IMR-90 (cell line): Measurements from ENCODE around the gene MEIG1. TPM values are rescaled to one million over a fixed set of nuclear protein-coding genes. Genes with fewer than 3 reads are reported as not detected.
"Not testable (repeated sequence)": the region's sequence is repeated elsewhere in the genome, so short reads cannot be mapped to it uniquely, and the experiment has no call there.

Experiments used
- ATAC-seq: fragments of 200-7000 bp; cut with Tn5 transposase; 2 replicates; pipeline ENCODE4 v1.9.1; 2020; ENCODE audit warnings: low read depth, mild to moderate bottlenecking, moderate library complexity
- BruUV-seq: library from RNA; stranded (reverse); fragments of 400-500 nt; replicated peaks from 2 replicates; lab custom pipeline; 2021; lab: Mats Ljungman, UMichigan
- CTCF ChIA-PET: fragments of 300-600 bp; formaldehyde crosslinking; extraction: SDS; loops from one replicate; lab custom pipeline; 2021; ENCODE audit warnings: antibody characterized with exemption; lab: Yijun Ruan, JAX
- POLR2A ChIA-PET: fragments of 300-600 bp; sonication (Branson Sonifier 250); formaldehyde crosslinking; loops from one replicate; lab custom pipeline; 2022; ENCODE audit warnings: antibody characterized with exemption; ENCODE audit not compliant: unreplicated experiment; lab: Charles Lee
- DNase-seq: peaks from one replicate; pipeline ENCODE4 v3.0.0; 2013
- H2AFZ ChIP-seq: replicated peaks from 2 replicates; pipeline ENCODE3; 2013; ENCODE audit warnings: low read length, mild to moderate bottlenecking; ENCODE audit not compliant: poor library complexity
- H2AK5ac ChIP-seq: 2 replicates; pipeline ENCODE4 v1.6.1; 2013; ENCODE audit warnings: low read depth, low read length, inconsistent platforms
- H2AK9ac ChIP-seq: replicated peaks from 2 replicates; pipeline ENCODE3; 2013; ENCODE audit warnings: mild to moderate bottlenecking, low read depth, low read length, moderate library complexity; ENCODE audit not compliant: poor library complexity
- H2BK120ac ChIP-seq: 2 replicates; pipeline ENCODE4 v1.6.1; 2013; ENCODE audit warnings: low read depth, low read length, inconsistent platforms
- H2BK15ac ChIP-seq: 3 replicates; pipeline ENCODE4 v1.6.1; 2013; ENCODE audit warnings: low read depth, low read length, inconsistent platforms
- H2BK20ac ChIP-seq: 2 replicates; pipeline ENCODE4 v1.6.1; 2013; ENCODE audit warnings: low read depth, mild to moderate bottlenecking, inconsistent platforms, low read length, moderate library complexity
- H2BK5ac ChIP-seq: 2 replicates; pipeline ENCODE4 v1.6.1; 2013; ENCODE audit warnings: mild to moderate bottlenecking, low read depth, low read length, inconsistent platforms; ENCODE audit not compliant: poor library complexity, severe bottlenecking
- H3K14ac ChIP-seq: replicated peaks from 2 replicates; pipeline ENCODE4 v1.6.1; 2013; ENCODE audit warnings: low read depth, low read length, inconsistent platforms
- H3K18ac ChIP-seq: 2 replicates; pipeline ENCODE4 v1.6.1; 2013; ENCODE audit warnings: low read depth, low read length, control low read depth
- H3K23ac ChIP-seq: 2 replicates; pipeline ENCODE4 v1.6.1; 2013; ENCODE audit warnings: low read depth, low read length, inconsistent platforms
- H3K27ac ChIP-seq: 2 replicates; pipeline ENCODE4 v1.5.1; 2013; ENCODE audit warnings: mild to moderate bottlenecking, control low read depth, low read length; ENCODE audit not compliant: insufficient read depth
- H3K27me3 ChIP-seq: 2 replicates; pipeline ENCODE4 v1.6.1; 2013; ENCODE audit warnings: low read length; ENCODE audit not compliant: control insufficient read depth, insufficient read depth
- H3K36me3 ChIP-seq: 2 replicates; pipeline ENCODE4 v1.6.1; 2013; ENCODE audit warnings: low read length, mixed read lengths; ENCODE audit not compliant: control insufficient read depth, insufficient read depth
- H3K4ac ChIP-seq: 2 replicates; pipeline ENCODE4 v1.6.1; 2013; ENCODE audit warnings: low read depth, low read length, inconsistent platforms
- H3K4me1 ChIP-seq: 2 replicates; pipeline ENCODE4 v1.6.1; 2013; ENCODE audit warnings: low read length, mixed read lengths; ENCODE audit not compliant: control insufficient read depth, insufficient read depth
- H3K4me2 ChIP-seq: 2 replicates; pipeline ENCODE4 v1.6.1; 2013; ENCODE audit warnings: low read depth, mild to moderate bottlenecking, control low read depth, low read length, moderate library complexity
- H3K4me3 ChIP-seq: 2 replicates; pipeline ENCODE4 v1.5.1; 2013; ENCODE audit warnings: low read depth, mild to moderate bottlenecking, control low read depth, low read length, moderate library complexity; ENCODE audit not compliant: insufficient read depth
- H3K56ac ChIP-seq: 2 replicates; pipeline ENCODE4 v1.6.1; 2013; ENCODE audit warnings: low read length, inconsistent platforms; ENCODE audit not compliant: insufficient read depth; ENCODE audit errors: extremely low read depth
- H3K79me1 ChIP-seq, 2 experiments: 2 replicates each; pipeline ENCODE4 v1.6.1; 2013; ENCODE audit warnings: low read length in 2 of 2, inconsistent platforms in 1 of 2, low read depth in 1 of 2
- H3K9ac ChIP-seq: 2 replicates; pipeline ENCODE4 v1.6.1; 2013; ENCODE audit warnings: low read depth, low read length, control low read depth
- H3K9me1 ChIP-seq: 2 replicates; pipeline ENCODE4 v1.6.1; 2013; ENCODE audit warnings: low read length, inconsistent platforms; ENCODE audit not compliant: insufficient read depth
- H3K9me3 ChIP-seq: 2 replicates; pipeline ENCODE4 v1.6.1; 2013; ENCODE audit warnings: low read length; ENCODE audit not compliant: control insufficient read depth, insufficient read depth
- H4K20me1 ChIP-seq: 2 replicates; pipeline ENCODE4 v1.6.1; 2013; ENCODE audit warnings: low read length, inconsistent platforms; ENCODE audit not compliant: insufficient read depth
- H4K5ac ChIP-seq: 2 replicates; pipeline ENCODE4 v1.6.1; 2013; ENCODE audit warnings: mild to moderate bottlenecking, low read depth, low read length, control low read depth
- H4K8ac ChIP-seq, 2 experiments: 2 replicates each; pipeline ENCODE4 v1.6.1; 2013; ENCODE audit warnings: low read depth in 2 of 2, low read length in 2 of 2, control low read depth in 1 of 2, inconsistent platforms in 1 of 2
- H4K91ac ChIP-seq: 2 replicates; pipeline ENCODE4 v1.6.1; 2013; ENCODE audit warnings: low read depth, low read length, inconsistent platforms; ENCODE audit not compliant: insufficient read depth
- WGBS, 2 experiments: methylation state at CpG; one replicate each; pipeline versions ENCODE4 v1.1.5 to v1.1.7; 2013; ENCODE audit warnings: missing lambda C conversion rate in 2 of 2; ENCODE audit not compliant: insufficient read length in 1 of 2; ENCODE audit errors: extremely low coverage in 2 of 2; 5-methylcytosine and 5-hydroxymethylcytosine counted together
- dilution Hi-C: fragments of 300-500 bp; cut with HindIII; formaldehyde crosslinking; loops from one replicate; pipeline ENCODE4 v1.14.3; 2018; ENCODE audit warnings: low sequenced_read_pairs; ENCODE audit not compliant: unreplicated experiment
- in situ Hi-C: fragments of 300-500 bp; cut with MboI; formaldehyde crosslinking; loops from 3 replicates; pipeline ENCODE4 v1.14.3; 2019; ENCODE audit warnings: low sequenced_read_pairs, inconsistent platforms, mixed read lengths
- intact Hi-C: fragments of 100-400 bp; cut with micrococcal nuclease; formaldehyde crosslinking; loops from 2 replicates; pipeline ENCODE4 v1.10.0; 2022
- polyA plus RNA-seq, 3 experiments: library from polyadenylated mRNA; depleted of rRNA; stranded (reverse); fragments of >200 nt; gene quantifications; 2 replicates each; pipeline ENCODE4 v1.2.3, GENCODE V29; 2012; ENCODE audit warnings: low replicate concordance in 1 of 3
- total RNA-seq: library from RNA; depleted of rRNA; stranded (reverse); fragments of >200 nt; gene quantifications from 2 replicates; pipeline ENCODE4 v1.2.3, GENCODE V29; 2012

The MEIG1 gene
- total and polyA plus RNA-seq, 2 of the 4 experiments (the other 2 are of a cell fraction) = not detected

- H3K18ac ChIP-seq, H2AFZ ChIP-seq, H3K4me1 ChIP-seq, H3K9ac ChIP-seq, H3K56ac ChIP-seq, POLR2A ChIA-PET, H2BK15ac ChIP-seq, H3K4ac ChIP-seq, H4K20me1 ChIP-seq, H4K8ac ChIP-seq, BruUV-seq, H3K14ac ChIP-seq, H2AK5ac ChIP-seq, H3K27ac ChIP-seq, H2BK120ac ChIP-seq, H4K91ac ChIP-seq, dilution Hi-C loops, H3K9me1 ChIP-seq, intact Hi-C loops, H3K23ac ChIP-seq, H2AK9ac ChIP-seq, H2BK20ac ChIP-seq, H3K4me2 ChIP-seq, H3K27me3 ChIP-seq, H3K9me3 ChIP-seq, DNase-seq, CTCF ChIA-PET, H4K5ac ChIP-seq, ATAC-seq, H2BK5ac ChIP-seq, H3K4me3 ChIP-seq, in situ Hi-C loops: not testable (repeated sequence)
- Histone ChIP-seq H3K79me1 (peaks cover 23% of the 10 kb centered on the region in 2 experiments), H3K36me3 (peaks cover 35% of the 10 kb centered on the region)
- 100% methylated on average over 3 of the region's 7 CpGs; no CpG with 5 or more reads in 1 of the 2 experiments for WGBS, 2 experiments
Observed at GRCh38 chr10:14942950-14943338, 16.2 kb upstream of the MEIG1 start.
